NT2/D1 (cell line): ENCODE measurements around the gene APRT.

ENCODE experiments used
- DNase-seq: peaks from one replicate; pipeline ENCODE4 v3.0.0-alpha.2; 2011; ENCODE audit warnings: low read depth, low spot score
- H3K27me3 ChIP-seq: 2 replicates; pipeline ENCODE4 v1.6.0; 2011; ENCODE audit warnings: mild to moderate bottlenecking; ENCODE audit not compliant: insufficient read length, insufficient read depth
- H3K36me3 ChIP-seq: 2 replicates; pipeline ENCODE4 v1.6.1; 2011; ENCODE audit warnings: mild to moderate bottlenecking, low read length, mixed read lengths; ENCODE audit not compliant: insufficient read depth, insufficient read length
- H3K4me1 ChIP-seq: 2 replicates; pipeline ENCODE4 v1.5.1; 2011; ENCODE audit not compliant: insufficient read depth, insufficient read length
- H3K4me3 ChIP-seq: 2 replicates; pipeline ENCODE4 v1.5.1; 2011; ENCODE audit warnings: low read depth; ENCODE audit not compliant: insufficient read length
- H3K9ac ChIP-seq: 2 replicates; pipeline ENCODE4 v1.6.0; 2011; ENCODE audit warnings: low read depth; ENCODE audit not compliant: insufficient read length
- H3K9me3 ChIP-seq: 2 replicates; pipeline ENCODE4 v1.5.1; 2011; ENCODE audit warnings: mild to moderate bottlenecking, low read length; ENCODE audit not compliant: insufficient read depth
- SUZ12 ChIP-seq: IDR thresholded peaks from 2 replicates; pipeline ENCODE4 v1.6.1; 2011; ENCODE audit not compliant: insufficient read length, insufficient read depth; ENCODE audit errors: extremely low read depth
- YY1 ChIP-seq: IDR thresholded peaks from 2 replicates; pipeline ENCODE4 v1.6.1; 2011; ENCODE audit not compliant: insufficient read length, insufficient read depth
- ZNF274 ChIP-seq: IDR thresholded peaks from 2 replicates; pipeline ENCODE4 v1.6.1; 2011; ENCODE audit warnings: mild to moderate bottlenecking, low read depth, low read length

Gene APRT

DNA sequence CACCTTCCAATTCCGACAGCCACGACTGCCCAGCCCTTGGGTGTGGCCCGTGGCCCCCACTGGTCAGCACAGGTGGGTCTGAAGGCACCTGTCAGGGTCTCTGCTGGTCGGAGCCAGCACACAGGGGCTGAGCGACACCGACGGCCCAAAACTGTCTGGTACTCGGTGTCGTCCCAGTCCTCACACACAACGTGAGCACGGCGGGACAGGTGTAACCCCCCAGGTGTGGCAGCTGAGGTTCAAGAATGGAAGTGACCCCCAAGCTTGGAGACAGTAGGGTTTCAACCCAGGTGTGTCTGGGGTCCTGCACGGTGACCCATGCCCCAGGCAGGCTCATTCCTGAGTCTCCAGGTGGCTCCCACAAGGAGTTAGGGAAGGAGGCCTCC is 44.0 kb upstream of the APRT start:
- peak overlapping the region; percentile 80 for H3K9ac ChIP-seq
- peaks cover 46% of the 10 kb centered on the region for H3K36me3 ChIP-seq
- peak overlapping the region; percentile 66 for H3K4me3 ChIP-seq
- peaks cover 10% of the 10 kb centered on the region for H3K4me1 ChIP-seq
- no peak for DNase-seq
- no peaks in the 10 kb centered on the region for H3K27me3 ChIP-seq
- peaks cover 7% of the 10 kb centered on the region; the same call in 1 of the 2 replicates for H3K9me3 ChIP-seq
- TF ChIP-seq ZNF274 (no peak), SUZ12 (no peak), YY1 (no peak)

DNA sequence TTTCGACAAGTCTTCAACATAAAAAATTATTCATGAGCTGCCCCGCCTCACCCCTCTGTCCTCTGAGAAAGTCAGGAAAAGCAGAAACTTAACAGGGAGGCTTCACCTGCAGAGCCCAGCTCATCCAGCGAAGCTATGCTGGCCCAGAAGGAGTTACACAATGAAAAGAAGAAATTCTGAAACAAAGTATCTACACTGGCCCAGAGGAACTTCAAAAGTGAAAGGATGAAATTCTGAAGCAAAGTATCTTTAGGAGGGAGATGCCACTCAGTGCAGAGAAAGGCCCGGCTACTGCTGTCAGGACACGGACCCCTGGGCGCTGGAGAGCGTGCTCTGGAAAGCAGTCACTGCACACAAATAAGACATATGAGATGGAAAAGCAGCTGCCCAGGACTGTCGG is 43.4 kb upstream of the APRT start:
- H3K9me3 ChIP-seq = peaks cover 7% of the 10 kb centered on the region; the same call in 1 of the 2 replicates

DNA sequence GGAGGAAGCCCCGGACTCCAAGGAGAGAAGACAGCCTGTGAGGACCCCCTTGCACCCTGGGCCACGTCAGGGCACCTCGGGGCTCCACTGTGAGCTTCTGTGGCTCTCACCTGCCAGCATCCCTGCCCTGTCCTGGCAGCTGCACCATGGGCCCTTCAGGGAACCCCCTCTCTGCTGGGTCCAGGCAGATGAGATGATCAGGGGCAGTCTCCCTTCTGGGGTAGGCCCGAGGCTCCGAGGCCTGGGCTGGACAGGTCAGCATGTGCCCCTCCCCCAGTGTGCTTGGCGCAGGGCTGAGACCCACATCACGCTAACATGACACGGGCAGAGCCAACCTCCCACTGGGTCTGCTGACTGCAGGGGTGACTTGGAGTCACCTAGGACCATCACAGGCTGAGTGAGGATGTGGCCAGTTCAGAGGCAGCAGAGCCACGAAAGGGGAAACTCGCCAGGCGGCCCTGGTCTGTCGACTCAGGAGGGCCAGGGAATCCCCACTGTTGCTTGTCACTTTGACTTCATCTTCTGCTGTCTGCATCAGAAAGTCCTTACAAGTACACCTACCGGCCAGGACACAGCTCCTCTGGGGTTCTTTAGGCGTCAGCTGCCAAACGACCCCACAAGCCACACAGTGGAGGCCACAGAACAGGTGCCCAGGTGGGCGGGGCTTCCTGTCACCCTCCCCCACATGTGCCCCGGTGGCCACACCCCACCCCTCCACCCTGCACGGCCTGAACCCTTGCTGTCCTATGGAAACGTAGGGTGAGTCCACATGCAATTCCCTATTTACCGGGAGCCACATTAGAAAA is 42.8 kb upstream of the APRT start:
- no peak overlapping the region for H3K4me3 ChIP-seq
- H3K4me1 ChIP-seq = peaks cover 10% of the 10 kb centered on the region

More for the DNA sequence above, 43.4 kb upstream of the APRT start:
- no peak for DNase-seq
- Histone ChIP-seq H3K27me3 (no peaks in the 10 kb centered on the region), H3K4me3 (no peak overlapping the region), H3K9ac (no peak overlapping the region), H3K36me3 (peaks cover 45% of the 10 kb centered on the region), H3K4me1 (peaks cover 10% of the 10 kb centered on the region)
- no peak for TF ChIP-seq ZNF274
- no peak for TF ChIP-seq YY1
- TF ChIP-seq SUZ12 = no peak

DNA sequence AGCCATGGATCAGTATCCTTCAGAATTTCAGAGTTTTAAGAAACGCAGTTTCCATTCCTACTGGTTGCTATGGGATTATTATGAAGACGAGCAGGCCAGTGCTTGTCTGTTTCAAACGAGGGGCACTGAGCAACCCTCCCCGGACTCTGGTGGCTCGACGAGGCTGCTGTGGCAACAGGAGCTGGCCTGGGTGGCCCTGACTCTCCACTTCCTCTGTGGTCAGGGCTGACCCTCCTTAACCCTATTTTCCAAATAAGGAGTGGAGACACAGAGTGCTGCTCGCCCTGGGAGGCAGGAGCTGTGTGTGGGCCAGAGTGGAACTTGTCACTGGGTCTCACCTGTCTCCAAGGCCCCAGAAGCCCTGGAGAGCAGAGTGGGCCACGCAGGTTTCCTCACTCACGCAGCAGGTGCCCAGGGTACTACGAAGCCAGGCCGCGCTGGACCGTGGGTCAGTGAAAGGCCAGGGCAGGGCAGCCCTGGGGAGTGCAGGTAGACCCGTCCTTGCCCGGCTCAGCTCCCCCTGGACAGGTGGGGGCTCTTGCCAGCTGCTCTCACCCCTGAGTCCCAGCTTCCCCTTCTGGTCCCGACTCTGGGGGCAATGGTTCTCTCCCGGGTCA is 41.7 kb upstream of the APRT start:
- no peak overlapping the region for H3K4me3 ChIP-seq
- no peaks in the 10 kb centered on the region for H3K27me3 ChIP-seq
- H3K4me1 ChIP-seq = peaks cover 10% of the 10 kb centered on the region
- TF ChIP-seq YY1 (no peak), SUZ12 (no peak), ZNF274 (no peak)
- H3K9ac ChIP-seq = no peak overlapping the region
- H3K36me3 ChIP-seq = peaks cover 35% of the 10 kb centered on the region
- DNase-seq = no peak
- H3K9me3 ChIP-seq = peaks cover 7% of the 10 kb centered on the region; the same call in 1 of the 2 replicates

More for the DNA sequence above, 42.8 kb upstream of the APRT start:
- no peak for TF ChIP-seq SUZ12
- TF ChIP-seq YY1 = no peak
- no peak for TF ChIP-seq ZNF274
- no peak for DNase-seq
- Histone ChIP-seq H3K27me3 (no peaks in the 10 kb centered on the region), H3K9me3 (peaks cover 7% of the 10 kb centered on the region; the same call in 1 of the 2 replicates), H3K9ac (no peak overlapping the region), H3K36me3 (peaks cover 45% of the 10 kb centered on the region)

DNA sequence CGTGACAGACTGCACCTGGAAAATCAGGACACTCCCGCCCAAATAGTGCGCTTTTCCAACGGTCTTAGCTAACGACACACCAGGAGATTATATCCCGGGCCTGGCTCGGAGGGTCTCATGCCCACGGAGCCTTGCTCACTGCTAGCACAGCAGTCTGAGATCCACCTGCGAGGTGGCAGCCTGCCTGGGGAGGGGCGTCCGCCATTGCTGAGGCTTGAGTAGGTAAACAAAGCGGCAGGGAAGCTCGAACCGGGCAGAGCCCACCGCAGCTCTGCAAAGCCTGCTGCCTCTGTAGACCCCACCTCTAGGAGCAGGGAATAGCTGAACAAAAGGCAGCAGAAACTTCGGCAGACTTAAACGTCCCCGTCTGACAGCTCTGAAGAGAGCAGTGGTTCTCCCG is 39.9 kb upstream of the APRT start:
- DNase-seq = no peak
- Histone ChIP-seq H3K4me1 (peaks cover 10% of the 10 kb centered on the region), H3K9ac (no peak overlapping the region), H3K9me3 (peaks cover 7% of the 10 kb centered on the region; the same call in 1 of the 2 replicates), H3K27me3 (no peaks in the 10 kb centered on the region), H3K36me3 (peaks cover 36% of the 10 kb centered on the region), H3K4me3 (no peak overlapping the region)
- TF ChIP-seq SUZ12 = no peak

DNA sequence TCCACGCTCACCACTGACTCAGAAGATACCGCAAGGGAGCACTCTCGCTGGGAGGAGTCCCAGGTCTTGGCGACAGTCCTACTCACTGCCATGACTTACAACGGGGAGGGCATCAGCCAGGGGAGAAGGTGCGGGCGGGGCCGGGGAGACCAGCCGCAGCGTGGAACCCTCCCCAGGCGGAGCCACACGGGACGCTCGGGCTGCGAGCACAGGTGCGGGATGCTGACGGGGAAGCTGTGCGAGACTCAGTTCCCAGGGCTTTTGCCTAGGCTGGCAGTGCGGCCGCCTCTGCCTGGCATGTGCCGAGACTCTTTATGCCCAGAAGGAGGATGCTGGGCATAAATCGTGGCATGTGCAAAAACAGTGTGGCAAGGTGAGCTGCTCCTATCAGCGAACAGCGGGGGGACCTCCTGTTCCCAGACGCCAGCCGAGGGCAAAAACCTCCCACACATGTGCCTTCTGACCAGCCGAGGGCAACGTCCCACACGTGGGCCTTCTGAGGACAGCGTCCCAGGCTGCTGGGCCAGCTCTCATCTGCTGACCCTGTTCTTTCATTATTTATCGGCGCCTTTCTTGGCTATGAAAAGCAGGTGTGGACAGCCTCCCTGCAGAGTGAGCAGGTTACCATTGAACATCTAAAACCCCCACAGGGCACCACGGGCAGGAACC is 38.9 kb upstream of the APRT start:
- no peak for DNase-seq
- H3K9ac ChIP-seq = no peak overlapping the region
- peaks cover 6% of the 10 kb centered on the region for H3K4me1 ChIP-seq
- H3K9me3 ChIP-seq = peaks cover 7% of the 10 kb centered on the region; the same call in 1 of the 2 replicates
- H3K4me3 ChIP-seq = no peak overlapping the region
- peaks cover 33% of the 10 kb centered on the region for H3K36me3 ChIP-seq
- no peaks in the 10 kb centered on the region for H3K27me3 ChIP-seq
- TF ChIP-seq SUZ12 (no peak), YY1 (no peak), ZNF274 (no peak)

DNA sequence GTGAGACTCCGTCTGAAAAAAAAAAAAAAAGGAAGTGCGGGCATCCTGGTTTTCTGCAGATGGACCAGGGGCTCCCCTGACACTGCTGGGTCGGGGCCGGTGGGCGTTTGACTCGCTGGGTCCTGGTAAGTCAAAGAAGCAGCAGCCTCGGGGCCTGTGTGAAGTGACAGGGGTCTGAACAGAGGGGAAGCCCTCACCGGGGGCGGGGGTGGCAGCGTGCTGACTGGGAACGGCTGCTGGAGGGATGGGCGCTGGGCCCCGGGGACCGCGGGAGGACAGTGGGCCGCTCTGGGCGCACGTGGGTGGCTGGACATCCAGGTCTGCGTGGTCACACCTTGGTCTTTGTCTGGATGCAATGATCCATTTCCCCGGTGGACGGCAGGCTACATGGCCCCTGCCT is 36.8 kb upstream of the APRT start:
- peaks cover 4% of the 10 kb centered on the region for H3K4me1 ChIP-seq
- no peak overlapping the region for H3K9ac ChIP-seq
- DNase-seq = no peak
- H3K36me3 ChIP-seq = peaks cover 25% of the 10 kb centered on the region
- no peaks in the 10 kb centered on the region for H3K27me3 ChIP-seq
- TF ChIP-seq SUZ12 = no peak
- no peak for TF ChIP-seq ZNF274
- TF ChIP-seq YY1 = no peak
- no peak overlapping the region for H3K4me3 ChIP-seq
- H3K9me3 ChIP-seq = peaks cover 7% of the 10 kb centered on the region; the same call in 1 of the 2 replicates
